Kidney (tissue), 14 donors: Measurements from ENCODE around the gene CCDC172. TPM values are rescaled to one million over a fixed set of nuclear protein-coding genes. Genes with fewer than 3 reads are reported as not detected.

Source experiments
- DNase-seq, 5 donors: peaks; one replicate each; pipeline ENCODE4 v3.0.0-alpha.2; 2013 to 2020
- FAIRE-seq: peaks from 2 replicates; lab custom pipeline; 2012; peaks lifted over from hg19 to GRCh38; lab: Jason Lieb, UNC
- H3K27ac ChIP-seq, 2 donors: one replicate each; pipeline ENCODE4 v1.7.0; 2013; ENCODE audit warnings: low read depth in 2 of 2, low read length in 2 of 2, inconsistent platforms in 1 of 2
- H3K27me3 ChIP-seq: one replicate; pipeline ENCODE4 v1.7.1; 2013; ENCODE audit warnings: low read length, inconsistent platforms; ENCODE audit not compliant: control insufficient read depth, insufficient read depth
- H3K36me3 ChIP-seq, 3 donors: one replicate each; pipeline versions ENCODE4 v1.7.0 to v1.7.1; 2013; ENCODE audit warnings: low read length in 3 of 3, control low read depth in 1 of 3, inconsistent platforms in 1 of 3; ENCODE audit not compliant: insufficient read depth in 3 of 3, control insufficient read depth in 2 of 3
- H3K4me1 ChIP-seq, 3 donors: one replicate each; pipeline versions ENCODE4 v1.7.0 to v1.7.1; 2013; ENCODE audit warnings: low read length in 3 of 3, inconsistent platforms in 1 of 3, low read depth in 1 of 3; ENCODE audit not compliant: control insufficient read depth in 2 of 3, insufficient read depth in 2 of 3
- H3K4me3 ChIP-seq, 3 donors: one replicate each; pipeline versions ENCODE4 v1.7.0 to v1.8.1; 2013; ENCODE audit warnings: low read length in 3 of 3, control low read depth in 1 of 3, inconsistent platforms in 1 of 3
- H3K9ac ChIP-seq, 3 donors: one replicate each; pipeline versions ENCODE4 v1.7.0 to v1.7.1; 2013; ENCODE audit warnings: low read length in 3 of 3, control low read depth in 1 of 3, inconsistent platforms in 1 of 3
- H3K9me3 ChIP-seq, 3 donors: one replicate each; pipeline versions ENCODE4 v1.7.0 to v1.7.1; 2013; ENCODE audit warnings: low read length in 3 of 3, control low read depth in 1 of 3, inconsistent platforms in 1 of 3; ENCODE audit not compliant: control insufficient read depth in 2 of 3, insufficient read depth in 1 of 3
- CTCF ChIP-seq: IDR thresholded peaks from 3 replicates; pipeline ENCODE4 v1.5.1; 2012; ENCODE audit warnings: mild to moderate bottlenecking, moderate library complexity, borderline replicate concordance; ENCODE audit not compliant: insufficient read depth; ENCODE audit errors: extremely low read depth
- intact Hi-C: fragments of 100-400 bp; cut with DNase I; formaldehyde crosslinking; loops from one replicate; pipeline ENCODE4 v1.11.1; 2022
- polyA plus RNA-seq: library from polyadenylated mRNA; stranded (reverse); fragments of 350-450 nt; fragmentation: Illumina TruSeq; extraction: RNeasy Lipid Tissue Mini Kit (QIAGEN cat#74804); gene quantifications from one replicate; pipeline ENCODE4 v1.2.3, GENCODE V29; 2014; ENCODE audit warnings: low read depth, low replicate concordance; ENCODE audit not compliant: insufficient read depth
- total RNA-seq: library from RNA; stranded (reverse); fragmentation: NEBNext Ultra II Directional; extraction: Animal tissue kit (Norgen Biotek cat#: 25700); gene quantifications from one replicate; pipeline ENCODE4 v1.2.1, GENCODE V29; 2021
- donor health status: control.
- donor health status: control.
- donor health status: control.
- donor health status: control.
- donor health status: control.
- donor health status: DM: yes; HTN: yes; CAD: no.
- donor health status: Normal renal cell carcinoma (clear cell type).

CCDC172 gene
- total and polyA plus RNA-seq, 2 donors from 2014 or later = not detected

- DNase-seq = no peak
- H3K27me3 ChIP-seq = no peaks in the 10 kb centered on the region
- intact Hi-C loops = no loop called here
- TF ChIP-seq CTCF = no peak
- no peak overlapping the region for H3K27ac ChIP-seq
- no peak overlapping the region for H3K9ac ChIP-seq
- H3K9me3 ChIP-seq = no peaks in the 10 kb centered on the region
- no peaks in the 10 kb centered on the region for H3K4me1 ChIP-seq
- H3K36me3 ChIP-seq = no peaks in the 10 kb centered on the region
- FAIRE-seq = no peak
- H3K4me3 ChIP-seq = no peak overlapping the region
Measured at GRCh38 chr10:116395223-116395985, 71.2 kb downstream of the CCDC172 start.

GRCh38 chr10:116398224-116398623 is 74.0 kb downstream of the CCDC172 start:
- no peaks in the 10 kb centered on the region for H3K36me3 ChIP-seq
- DNase-seq (no peak), FAIRE-seq (no peak)
- H3K4me3 ChIP-seq = no peak overlapping the region
- no peaks in the 10 kb centered on the region for H3K4me1 ChIP-seq
- H3K27ac ChIP-seq = no peak overlapping the region
- intact Hi-C loops = no loop called here
- H3K9me3 ChIP-seq = no peaks in the 10 kb centered on the region
- no peaks in the 10 kb centered on the region for H3K27me3 ChIP-seq
- TF ChIP-seq CTCF = no peak
- no peak overlapping the region for H3K9ac ChIP-seq

- Histone ChIP-seq H3K4me1 (no peaks in the 10 kb centered on the region), H3K36me3 (no peaks in the 10 kb centered on the region), H3K9ac (no peak overlapping the region), H3K9me3 (no peaks in the 10 kb centered on the region), H3K4me3 (no peak overlapping the region), H3K27me3 (no peaks in the 10 kb centered on the region), H3K27ac (no peak overlapping the region)
- no peak for TF ChIP-seq CTCF
- no peak for DNase-seq
- intact Hi-C loops = no loop called here
- no peak for FAIRE-seq
Measured at GRCh38 chr10:116402858-116403257, 78.6 kb downstream of the CCDC172 start.

GRCh38 chr10:116403740-116404250 is 79.5 kb downstream of the CCDC172 start:
- intact Hi-C loops = no loop called here
- Histone ChIP-seq H3K27ac (no peak overlapping the region), H3K36me3 (no peaks in the 10 kb centered on the region), H3K27me3 (no peaks in the 10 kb centered on the region), H3K9me3 (no peaks in the 10 kb centered on the region), H3K4me1 (no peaks in the 10 kb centered on the region), H3K4me3 (no peak overlapping the region), H3K9ac (no peak overlapping the region)
- FAIRE-seq (no peak), DNase-seq (no peak)
- TF ChIP-seq CTCF = no peak
